Karpas-422 (cell line): ENCODE measurements around the gene CBFA2T2. TPM values are rescaled to one million over a fixed set of nuclear protein-coding genes. Genes with fewer than 3 reads are reported as not detected.
A peak's percentile ranks its signal among the peaks of the same experiment; 100 is the strongest.

Experiments
- DNase-seq: peaks from one replicate; pipeline ENCODE4 v3.0.0-alpha.2; 2015
- H2AFZ ChIP-seq: fragments of 200-600 bp; sonication (generic); 2 replicates; pipeline ENCODE4 v1.6.1; 2014; ENCODE audit warnings: antibody characterized with exemption, low read length, mixed read lengths
- H3K27ac ChIP-seq: fragments of 200-600 bp; sonication (generic); 2 replicates; pipeline ENCODE4 v1.5.1; 2014; ENCODE audit warnings: mild to moderate bottlenecking, low read length, moderate library complexity
- H3K27me3 ChIP-seq: fragments of 200-600 bp; sonication (generic); 2 replicates; pipeline ENCODE4 v1.6.1; 2014; ENCODE audit warnings: low read length, mixed read lengths
- H3K36me3 ChIP-seq: fragments of 200-600 bp; sonication (generic); 2 replicates; pipeline ENCODE4 v1.6.1; 2014; ENCODE audit warnings: low read length, mixed read lengths; ENCODE audit not compliant: insufficient read depth
- H3K4me1 ChIP-seq: fragments of 200-600 bp; sonication (generic); 2 replicates; pipeline ENCODE4 v1.6.1; 2014; ENCODE audit warnings: mild to moderate bottlenecking, low read length, mixed read lengths
- H3K4me2 ChIP-seq: fragments of 200-600 bp; sonication (generic); 2 replicates; pipeline ENCODE4 v1.6.1; 2014; ENCODE audit warnings: low read length, low read depth, mild to moderate bottlenecking; ENCODE audit not compliant: poor library complexity, severe bottlenecking
- H3K4me3 ChIP-seq: fragments of 200-600 bp; sonication (generic); 2 replicates; pipeline ENCODE4 v1.5.1; 2014; ENCODE audit warnings: mild to moderate bottlenecking, antibody characterized with exemption, low read length, mixed read lengths
- H3K79me2 ChIP-seq: fragments of 200-600 bp; sonication (generic); 2 replicates; pipeline ENCODE4 v1.6.1; 2014; ENCODE audit warnings: mild to moderate bottlenecking, low read length, mixed read lengths
- H3K9ac ChIP-seq: fragments of 200-600 bp; sonication (generic); 2 replicates; pipeline ENCODE4 v1.6.0; 2014; ENCODE audit warnings: low read length
- H3K9me2 ChIP-seq: fragments of 200-600 bp; sonication (generic), shearing (Covaris generic); replicated peaks from 2 replicates; pipeline ENCODE4 v1.6.0; 2014; ENCODE audit warnings: mild to moderate bottlenecking, low read length, moderate library complexity; ENCODE audit not compliant: insufficient read depth
- H3K9me3 ChIP-seq: fragments of 300-700, 200-600 bp; sonication (generic); 2 replicates; pipeline ENCODE4 v1.6.1; 2014; ENCODE audit warnings: low read length, mixed read lengths
- H4K20me1 ChIP-seq: fragments of 200-600 bp; sonication (generic); 2 replicates; pipeline ENCODE4 v1.6.1; 2014; ENCODE audit warnings: mild to moderate bottlenecking, antibody characterized with exemption, low read length, low read depth; ENCODE audit not compliant: insufficient read depth
- total RNA-seq: library from RNA; depleted of rRNA; stranded (reverse); fragments of >200 nt; shearing (Covaris generic); gene quantifications from 2 replicates; pipeline ENCODE4 v1.2.3, GENCODE V29; 2014; ENCODE audit warnings: low replicate concordance

The CBFA2T2 gene
- total RNA-seq, 1 experiment from 2014 or later = 54.8 TPM

DNA sequence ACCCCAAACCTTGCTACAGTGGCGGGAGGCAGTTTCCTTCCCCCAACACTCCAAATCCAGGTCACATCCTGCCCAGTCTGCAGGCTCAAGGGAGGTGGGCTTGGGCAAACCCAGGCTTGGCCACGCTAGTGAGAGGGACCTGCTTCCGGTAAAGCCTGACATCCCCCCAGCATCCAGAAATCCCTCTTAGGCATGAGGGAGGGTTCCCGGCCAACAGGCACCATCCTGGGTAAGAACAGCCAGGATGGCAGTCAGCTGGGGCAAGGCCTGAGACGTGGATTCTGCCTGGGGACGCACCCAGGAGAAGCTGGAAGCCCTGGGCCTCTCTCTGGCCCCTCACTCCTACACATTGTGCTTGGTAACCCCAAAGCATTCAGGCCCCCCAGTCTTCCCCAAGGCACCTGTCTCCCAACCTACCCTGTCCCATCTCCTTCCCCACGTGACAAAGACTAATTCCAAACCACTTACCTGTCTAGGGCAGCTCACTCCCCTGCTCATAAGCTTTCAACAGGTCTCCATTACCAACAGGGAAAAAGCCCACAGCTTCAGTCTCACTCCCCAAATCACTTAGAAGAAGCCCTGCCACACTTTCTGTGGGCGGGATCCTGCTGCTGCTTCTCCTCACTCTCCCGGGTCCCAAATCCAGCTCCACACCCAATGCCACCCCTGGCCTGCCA lies 174.3 kb downstream of the CBFA2T2 start:
- Histone ChIP-seq H4K20me1 (no peaks in the 10 kb centered on the region), H2AFZ (no peak overlapping the region), H3K79me2 (peaks cover 18% of the 10 kb centered on the region), H3K27me3 (no peaks in the 10 kb centered on the region), H3K4me1 (peaks cover 63% of the 10 kb centered on the region), H3K4me2 (peak overlapping the region; percentile 100), H3K27ac (peak overlapping the region; percentile 89), H3K9me2 (no peaks in the 10 kb centered on the region), H3K4me3 (peak overlapping the region; percentile 93), H3K9ac (peak overlapping the region; percentile 99), H3K36me3 (no peaks in the 10 kb centered on the region), H3K9me3 (no peaks in the 10 kb centered on the region)
- DNase-seq = no peak

DNA sequence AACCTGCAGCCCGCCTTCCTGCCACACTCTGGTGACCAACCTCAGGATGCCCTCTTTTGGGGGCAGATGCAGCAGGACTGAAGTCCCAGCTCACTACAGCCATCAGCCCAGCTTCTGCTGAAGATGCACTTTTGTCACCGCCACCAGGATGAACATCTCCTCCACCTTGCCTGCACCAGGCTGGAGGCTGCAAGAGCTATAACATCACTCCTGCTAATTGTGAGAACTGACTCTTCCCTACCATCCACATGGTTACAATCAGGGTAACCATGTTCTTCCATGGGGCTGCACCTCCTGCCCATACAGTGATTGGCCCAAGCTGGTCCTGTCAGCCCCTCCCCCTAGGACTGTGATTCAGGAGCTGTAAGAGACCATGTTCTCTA lies 174.9 kb downstream of the CBFA2T2 start:
- DNase-seq = peak; percentile 73
- peak overlapping the region; percentile 99 for H3K9ac ChIP-seq

GRCh38 chr20:33666293-33667244 lies 176.7 kb downstream of the CBFA2T2 start, which contains the start of gene ACTL10:
ACTL10 (plus strand) TSS chr20:33666943; CDS start chr20:33667498, 555 bp downstream.
- no peaks in the 10 kb centered on the region for H3K27me3 ChIP-seq
- no peak within 1 kb of the TSS for H2AFZ ChIP-seq
- peak within 1 kb of the TSS; percentile 80 for H3K9ac ChIP-seq
- H3K79me2 ChIP-seq = peaks cover 23% of the 10 kb centered on the region
- no peaks in the 10 kb centered on the region for H3K9me3 ChIP-seq
- no peaks in the 10 kb centered on the region for H4K20me1 ChIP-seq
- no peaks in the 10 kb centered on the region for H3K9me2 ChIP-seq
- H3K4me3 ChIP-seq = peak within 1 kb of the TSS; percentile 67
- H3K4me1 ChIP-seq = peaks cover 86% of the 10 kb centered on the region
- peak; percentile 98 for DNase-seq
- peaks cover 8% of the 10 kb centered on the region; the same call in 1 of the 2 replicates for H3K36me3 ChIP-seq
- H3K27ac ChIP-seq = peak within 1 kb of the TSS; percentile 89
- H3K4me2 ChIP-seq = peak within 1 kb of the TSS; percentile 64

More for the DNA sequence above, 174.9 kb downstream of the CBFA2T2 start:
- H3K4me2 ChIP-seq = peak overlapping the region; percentile 100
- peak overlapping the region; percentile 89 for H3K27ac ChIP-seq
- no peaks in the 10 kb centered on the region for H3K27me3 ChIP-seq
- H3K4me1 ChIP-seq = peaks cover 68% of the 10 kb centered on the region
- H3K79me2 ChIP-seq = peaks cover 18% of the 10 kb centered on the region
- H3K36me3 ChIP-seq = no peaks in the 10 kb centered on the region
- H3K9me2 ChIP-seq = no peaks in the 10 kb centered on the region
- peak overlapping the region; percentile 93 for H3K4me3 ChIP-seq
- no peaks in the 10 kb centered on the region for H3K9me3 ChIP-seq
- H4K20me1 ChIP-seq = no peaks in the 10 kb centered on the region
- no peak overlapping the region for H2AFZ ChIP-seq

DNA sequence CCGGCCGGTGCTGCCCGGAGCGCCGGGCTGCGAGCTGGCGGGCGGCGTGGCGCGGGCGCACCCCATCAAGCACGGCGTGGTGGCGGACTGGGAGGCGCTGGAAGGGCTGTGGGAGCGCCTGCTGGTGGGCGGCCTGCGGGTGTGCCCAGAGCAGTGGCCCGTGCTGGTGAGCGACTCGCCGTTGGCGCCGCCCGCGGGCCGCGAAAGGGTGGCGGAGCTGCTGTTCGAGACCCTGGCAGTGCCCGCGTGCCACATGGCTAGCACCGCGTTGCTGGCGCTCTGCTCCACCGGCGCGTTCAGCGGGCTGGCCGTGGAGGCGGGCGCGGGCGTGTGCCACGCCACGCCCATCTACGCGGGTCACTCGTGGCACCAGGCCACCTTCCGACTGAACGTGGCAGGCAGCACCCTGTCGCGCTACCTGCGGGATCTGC lies 177.4 kb downstream of the CBFA2T2 start:
- Histone ChIP-seq H3K9me2 (no peaks in the 10 kb centered on the region), H2AFZ (no peak overlapping the region), H3K4me2 (peak overlapping the region; percentile 64), H3K4me3 (peak overlapping the region; percentile 67), H3K36me3 (peaks cover 15% of the 10 kb centered on the region; the same call in 1 of the 2 replicates), H4K20me1 (no peaks in the 10 kb centered on the region), H3K9me3 (no peaks in the 10 kb centered on the region), H3K27me3 (no peaks in the 10 kb centered on the region), H3K4me1 (peaks cover 93% of the 10 kb centered on the region), H3K79me2 (peaks cover 25% of the 10 kb centered on the region), H3K27ac (peak overlapping the region; percentile 89), H3K9ac (peak overlapping the region; percentile 80)
- peak; percentile 75 for DNase-seq

DNA sequence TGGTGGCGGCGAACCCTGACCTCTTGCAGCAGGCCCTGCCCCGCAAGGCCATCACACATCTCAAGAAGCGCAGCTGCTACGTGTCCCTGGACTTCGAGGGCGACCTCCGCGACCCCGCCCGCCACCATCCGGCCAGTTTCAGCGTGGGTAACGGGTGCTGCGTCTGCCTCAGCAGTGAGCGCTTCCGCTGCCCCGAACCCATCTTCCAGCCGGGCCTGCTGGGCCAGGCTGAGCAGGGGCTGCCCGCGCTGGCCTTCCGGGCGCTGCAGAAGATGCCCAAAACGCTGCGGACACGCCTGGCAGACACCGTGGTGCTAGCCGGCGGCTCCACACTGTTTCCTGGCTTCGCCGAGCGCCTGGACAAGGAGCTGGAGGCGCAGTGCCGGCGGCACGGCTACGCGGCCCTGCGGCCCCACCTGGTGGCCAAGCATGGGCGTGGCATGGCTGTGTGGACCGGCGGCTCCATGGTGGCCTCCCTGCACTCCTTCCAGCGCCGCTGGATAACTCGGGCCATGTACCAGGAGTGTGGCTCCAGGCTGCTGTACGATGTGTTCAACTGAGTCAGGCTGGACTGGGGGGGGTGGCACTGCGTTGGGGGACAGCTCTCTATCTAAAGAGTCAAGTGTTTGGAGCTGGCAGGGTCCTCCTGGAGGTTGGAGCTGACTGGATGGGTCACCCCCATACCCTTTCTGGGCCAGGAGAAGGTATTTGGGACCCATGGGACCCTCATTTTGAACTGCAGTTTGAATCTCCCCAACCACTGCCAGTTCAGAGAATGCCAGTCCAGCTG lies 178.0 kb downstream of the CBFA2T2 start:
- Histone ChIP-seq H2AFZ (no peak overlapping the region), H3K9ac (peak overlapping the region; percentile 80), H3K36me3 (peaks cover 16% of the 10 kb centered on the region; the same call in 1 of the 2 replicates), H3K27ac (peak overlapping the region; percentile 89), H3K4me2 (peak overlapping the region; percentile 64), H3K79me2 (peaks cover 27% of the 10 kb centered on the region), H3K4me1 (peaks cover 95% of the 10 kb centered on the region), H3K27me3 (no peaks in the 10 kb centered on the region), H3K9me3 (no peaks in the 10 kb centered on the region), H3K9me2 (no peaks in the 10 kb centered on the region), H3K4me3 (peak overlapping the region; percentile 67), H4K20me1 (no peaks in the 10 kb centered on the region)
- peak; percentile 84 for DNase-seq

DNA sequence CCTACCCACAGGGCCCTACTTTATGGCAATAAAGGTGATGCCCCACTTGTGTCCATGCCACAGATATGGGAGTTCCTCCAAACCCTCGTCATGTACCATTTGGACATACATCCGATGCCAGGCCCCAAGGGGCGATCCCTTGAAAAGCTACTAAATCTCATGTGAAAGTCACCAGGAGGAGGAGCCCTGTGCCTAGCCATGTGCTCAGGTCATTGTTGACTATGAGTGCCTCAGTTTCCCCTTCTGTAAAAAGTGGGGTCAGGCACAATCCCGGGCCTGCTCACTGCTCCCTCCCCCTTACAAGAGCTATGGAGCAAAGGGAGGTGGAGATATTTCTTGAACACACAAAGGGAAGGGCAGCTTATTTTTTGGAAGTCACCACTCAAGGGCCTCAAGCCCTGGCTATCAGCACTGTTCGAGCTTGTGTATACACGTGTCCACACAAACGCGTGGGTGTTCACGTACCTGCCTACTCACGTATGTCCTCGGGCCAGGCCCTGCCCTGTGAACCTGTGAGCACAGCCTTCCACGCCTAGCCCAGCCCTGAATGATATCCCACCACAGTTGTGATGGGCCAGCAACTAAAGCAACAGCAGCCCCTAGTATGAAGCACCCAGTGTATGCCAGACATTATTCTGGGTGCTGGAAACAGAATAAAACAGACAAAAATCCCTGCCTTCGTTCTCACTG lies 178.7 kb downstream of the CBFA2T2 start:
- H3K9me2 ChIP-seq = no peaks in the 10 kb centered on the region
- no peaks in the 10 kb centered on the region for H3K9me3 ChIP-seq
- DNase-seq = no peak
- H3K9ac ChIP-seq = peak overlapping the region; percentile 89
- H3K27me3 ChIP-seq = no peaks in the 10 kb centered on the region
- H3K4me2 ChIP-seq = peak overlapping the region; percentile 64
- peaks cover 97% of the 10 kb centered on the region for H3K4me1 ChIP-seq
- H3K36me3 ChIP-seq = peaks cover 16% of the 10 kb centered on the region; the same call in 1 of the 2 replicates
- no peak overlapping the region for H2AFZ ChIP-seq
- H3K27ac ChIP-seq = peak overlapping the region; percentile 89
- H4K20me1 ChIP-seq = no peaks in the 10 kb centered on the region
- H3K79me2 ChIP-seq = peaks cover 30% of the 10 kb centered on the region
- peak overlapping the region; percentile 67; the same call in 1 of the 2 replicates for H3K4me3 ChIP-seq

DNA sequence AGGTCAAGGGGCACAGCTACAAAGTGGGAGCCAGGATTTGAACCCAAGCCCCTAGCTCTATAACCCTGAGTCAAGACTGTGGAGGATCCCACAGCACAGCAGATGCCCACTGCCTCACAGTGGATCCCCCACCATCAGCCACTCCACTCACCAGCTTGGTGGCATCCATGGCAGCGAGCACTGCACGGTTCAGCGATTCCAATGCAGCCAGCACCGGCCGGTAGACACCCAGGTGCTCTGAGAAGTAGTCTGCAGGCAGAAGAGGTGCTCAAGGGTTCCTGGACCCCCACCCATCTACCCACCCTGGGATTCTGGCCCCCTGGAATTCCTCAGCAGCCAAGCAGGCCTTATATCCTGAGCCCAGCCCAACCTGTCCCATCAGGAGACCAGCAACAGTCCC lies 179.3 kb downstream of the CBFA2T2 start:
- H4K20me1 ChIP-seq = no peaks in the 10 kb centered on the region
- H3K4me3 ChIP-seq = peak overlapping the region; percentile 67; the same call in 1 of the 2 replicates
- no peak overlapping the region for H2AFZ ChIP-seq
- no peaks in the 10 kb centered on the region for H3K9me2 ChIP-seq
- peaks cover 91% of the 10 kb centered on the region for H3K4me1 ChIP-seq
- peaks cover 30% of the 10 kb centered on the region for H3K79me2 ChIP-seq
- peaks cover 16% of the 10 kb centered on the region; the same call in 1 of the 2 replicates for H3K36me3 ChIP-seq
- DNase-seq = peak; percentile 71
- peak overlapping the region; percentile 89 for H3K27ac ChIP-seq
- no peaks in the 10 kb centered on the region for H3K9me3 ChIP-seq
- H3K4me2 ChIP-seq = peak overlapping the region; percentile 64
- peak overlapping the region; percentile 89 for H3K9ac ChIP-seq
- no peaks in the 10 kb centered on the region for H3K27me3 ChIP-seq
